H54 (cell line): ENCODE results near the gene GIMD1.

ENCODE experiments used
- DNase-seq: peaks from one replicate; pipeline ENCODE4 v3.0.0; 2011; ENCODE audit warnings: low spot score, mixed read lengths; ENCODE audit not compliant: insufficient read length
- FAIRE-seq: peaks from 3 replicates; lab custom pipeline; 2011; peaks lifted over from hg19 to GRCh38; lab: Jason Lieb, UNC
- POLR2A ChIP-seq: IDR thresholded peaks from 2 replicates; pipeline ENCODE4 v1.6.1; 2011; ENCODE audit warnings: low read depth, mild to moderate bottlenecking, low read length

GIMD1 gene

DNA sequence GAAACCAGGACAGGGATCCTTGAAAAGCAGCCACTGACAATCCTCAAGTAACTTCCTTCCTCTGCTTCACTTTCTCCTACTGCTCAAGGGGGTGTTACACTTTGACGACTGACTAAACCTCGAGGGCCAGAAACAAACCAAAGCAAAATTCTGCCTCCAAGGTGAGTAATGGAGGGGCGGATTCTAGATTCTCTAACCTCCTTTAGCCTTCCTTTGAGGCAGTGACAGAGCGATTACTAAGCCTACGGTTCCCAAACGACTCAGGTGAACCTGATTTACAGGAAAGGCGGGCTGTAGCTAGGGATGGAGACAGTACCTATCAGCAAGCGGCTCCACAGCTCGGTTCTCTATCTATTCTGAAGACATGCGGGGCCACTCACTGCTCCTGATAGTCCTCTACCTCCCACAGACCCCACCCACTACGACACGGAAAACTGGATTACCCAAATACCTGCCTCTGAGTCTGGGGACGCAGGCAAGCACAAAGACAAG lies 53.1 kb downstream of the GIMD1 start:
- FAIRE-seq, result no peak
- DNase-seq, result peak; percentile 10
- TF ChIP-seq POLR2A, result no peak

DNA sequence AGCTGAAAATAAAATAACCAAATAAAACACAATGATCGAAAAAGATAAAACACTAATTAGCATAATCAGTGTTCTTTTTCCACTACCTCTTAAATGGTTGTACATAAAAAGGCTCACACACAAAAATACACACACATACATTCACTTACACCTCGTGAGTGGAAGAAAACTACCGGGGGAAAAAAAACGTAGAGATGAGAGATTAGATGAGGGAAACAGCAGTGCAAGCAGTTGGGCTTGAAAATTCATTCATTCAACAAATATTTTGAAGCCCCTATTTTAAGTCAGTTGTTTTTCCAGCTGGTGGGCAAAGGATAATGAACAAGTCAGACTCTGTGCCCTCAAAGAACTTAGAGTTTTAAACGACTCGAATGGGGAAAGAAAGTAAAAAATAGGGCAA lies 53.6 kb downstream of the GIMD1 start:
- no peak for DNase-seq
- TF ChIP-seq POLR2A, result no peak
- no peak for FAIRE-seq

DNA sequence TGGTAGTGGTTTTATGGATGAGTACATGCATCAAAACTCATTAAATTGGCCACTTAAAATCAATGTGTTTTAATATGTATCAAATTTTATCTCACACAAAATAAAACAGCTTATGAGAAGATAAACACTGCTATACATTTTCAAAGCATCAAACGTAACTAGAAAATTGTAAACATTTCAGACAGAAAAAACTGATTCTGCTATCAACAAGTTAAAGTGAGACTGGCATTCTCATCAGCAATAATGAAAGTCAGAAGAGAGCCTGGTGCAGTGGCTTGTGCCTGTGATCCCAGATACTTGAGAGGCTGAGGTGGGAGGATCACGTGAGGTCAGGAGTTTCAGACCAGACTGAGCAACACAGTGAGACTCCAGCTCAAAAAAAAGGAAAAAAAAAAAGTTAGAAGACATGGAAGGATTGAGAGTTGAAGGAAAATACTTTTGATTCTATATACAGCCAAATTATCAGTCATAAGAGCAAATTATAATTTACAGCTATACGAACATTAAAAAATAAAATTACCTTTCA lies 55.5 kb downstream of the GIMD1 start:
- no peak for TF ChIP-seq POLR2A
- FAIRE-seq (no peak), DNase-seq (no peak)

DNA sequence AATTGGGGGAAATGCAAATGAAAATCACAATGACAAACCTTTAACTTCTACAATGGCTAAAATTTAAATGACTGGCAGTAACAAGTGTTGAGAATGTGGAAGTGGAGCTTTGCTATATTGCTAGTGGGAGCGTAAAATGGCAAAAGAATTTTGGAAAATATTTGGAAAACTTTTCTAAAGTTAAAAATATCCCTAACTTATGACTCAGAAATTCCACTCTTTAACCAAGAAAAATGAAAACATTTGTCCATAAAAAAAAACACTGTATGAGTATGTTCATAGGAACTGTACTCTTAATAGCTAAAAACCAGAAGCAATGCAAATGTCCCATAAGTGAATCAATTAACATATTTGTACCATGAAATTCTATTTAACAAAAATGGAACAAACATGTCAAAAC lies 56.2 kb downstream of the GIMD1 start:
- TF ChIP-seq POLR2A, result no peak
- DNase-seq, result no peak
- no peak for FAIRE-seq
